BLaER1 (cell line): ENCODE measurements around the gene NATD1.

Source experiments
- H3K27ac ChIP-seq: shearing (Covaris generic); formaldehyde crosslinking; 2 replicates; pipeline ENCODE4 v1.8.1; 2022
- H3K27me3 ChIP-seq: shearing (Covaris generic); formaldehyde crosslinking; 2 replicates; pipeline ENCODE4 v1.8.1; 2022
- H3K36me3 ChIP-seq: shearing (Covaris generic); formaldehyde crosslinking; 2 replicates; pipeline ENCODE4 v1.8.1; 2022
- H3K4me1 ChIP-seq: shearing (Covaris generic); formaldehyde crosslinking; 2 replicates; pipeline ENCODE4 v1.8.1; 2022
- H3K4me2 ChIP-seq: shearing (Covaris generic); formaldehyde crosslinking; 2 replicates; pipeline ENCODE4 v1.8.1; 2022
- H3K4me3 ChIP-seq: shearing (Covaris generic); formaldehyde crosslinking; 2 replicates; pipeline ENCODE4 v1.8.1; 2022
- H3K9ac ChIP-seq: shearing (Covaris generic); formaldehyde crosslinking; 2 replicates; pipeline ENCODE4 v1.8.1; 2022
- H3K9me3 ChIP-seq: shearing (Covaris generic); formaldehyde crosslinking; 2 replicates; pipeline ENCODE4 v1.8.1; 2022
- H4K20me1 ChIP-seq: shearing (Covaris generic); formaldehyde crosslinking; 2 replicates; pipeline ENCODE4 v1.8.1; 2022
- Cebpa-rat ChIP-seq: shearing (Covaris generic); IDR thresholded peaks from 2 replicates; pipeline ENCODE4 v1.8.1; 2022

The NATD1 gene

DNA sequence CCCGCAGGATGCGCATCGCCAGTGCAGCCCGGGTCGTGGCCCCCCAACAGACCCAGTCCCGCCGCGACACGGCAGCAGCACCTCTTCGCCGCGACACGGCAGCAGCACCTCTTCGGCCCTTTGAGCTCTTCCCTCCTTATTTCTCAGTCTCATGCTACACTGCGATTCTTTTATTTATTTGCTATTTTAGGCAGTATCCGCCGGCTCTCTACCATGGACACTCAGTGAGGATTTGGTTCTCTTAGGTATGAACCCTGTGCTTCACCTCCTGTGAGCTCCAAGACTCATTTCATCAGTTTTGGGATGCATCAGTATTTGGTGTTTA lies 23.0 kb upstream of the NATD1 start:
- peak overlapping the region; percentile 82 for H3K4me3 ChIP-seq
- no peaks in the 10 kb centered on the region for H3K27me3 ChIP-seq
- 0 out of 2 replicates have a peak overlapping the region, but pooled peaks have one; percentile 77 for H3K27ac ChIP-seq
- H3K4me1 ChIP-seq: peaks cover 84% of the 10 kb centered on the region
- no peaks in the 10 kb centered on the region for H3K36me3 ChIP-seq
- TF ChIP-seq Cebpa-rat: no peak
- no peaks in the 10 kb centered on the region for H4K20me1 ChIP-seq
- H3K9ac ChIP-seq: peak overlapping the region; percentile 78; the same call in 1 of the 2 replicates
- no peaks in the 10 kb centered on the region for H3K9me3 ChIP-seq
- H3K4me2 ChIP-seq: peak overlapping the region; percentile 94

DNA sequence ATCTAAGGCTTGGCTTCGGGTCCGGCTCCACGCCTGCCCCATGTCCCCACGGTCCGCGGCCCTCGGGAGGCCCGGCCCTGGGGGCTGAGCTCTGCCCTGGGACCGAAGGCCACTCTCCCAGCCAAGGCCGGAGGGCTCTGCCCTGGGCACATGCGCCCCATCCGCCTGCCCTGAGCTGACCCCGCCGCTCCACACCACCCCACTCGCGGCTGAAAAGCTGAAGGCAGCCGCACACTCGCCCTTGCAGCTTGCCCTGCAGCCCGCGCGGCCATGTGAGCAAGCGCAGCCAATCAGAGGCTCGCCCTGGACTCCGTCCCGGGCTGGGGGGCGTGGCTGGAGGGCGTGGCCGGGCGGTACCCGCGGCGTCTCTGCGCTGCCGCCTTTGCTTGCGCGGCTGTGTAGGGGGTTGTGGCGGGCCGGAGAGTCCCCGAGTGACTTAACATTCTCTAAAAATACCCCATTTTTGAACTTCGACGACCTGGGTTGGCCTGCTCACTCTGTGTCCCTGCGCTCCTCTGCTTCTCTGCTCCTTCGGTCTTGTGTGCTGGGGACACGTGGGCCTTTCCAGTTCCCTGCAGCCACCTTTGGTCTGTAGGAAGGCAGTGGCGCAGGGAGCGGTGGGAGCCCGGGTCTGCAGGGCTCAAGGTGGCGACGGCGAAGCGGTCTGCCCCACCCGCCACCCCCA lies 22.5 kb upstream of the NATD1 start:
- no peak for TF ChIP-seq Cebpa-rat
- Histone ChIP-seq H3K9me3 (no peaks in the 10 kb centered on the region), H3K9ac (peak overlapping the region; percentile 78), H3K4me1 (peaks cover 81% of the 10 kb centered on the region), H3K4me2 (peak overlapping the region; percentile 94), H3K27me3 (no peaks in the 10 kb centered on the region), H4K20me1 (no peaks in the 10 kb centered on the region), H3K4me3 (peak overlapping the region; percentile 82), H3K27ac (peak overlapping the region; percentile 77), H3K36me3 (no peaks in the 10 kb centered on the region)

DNA sequence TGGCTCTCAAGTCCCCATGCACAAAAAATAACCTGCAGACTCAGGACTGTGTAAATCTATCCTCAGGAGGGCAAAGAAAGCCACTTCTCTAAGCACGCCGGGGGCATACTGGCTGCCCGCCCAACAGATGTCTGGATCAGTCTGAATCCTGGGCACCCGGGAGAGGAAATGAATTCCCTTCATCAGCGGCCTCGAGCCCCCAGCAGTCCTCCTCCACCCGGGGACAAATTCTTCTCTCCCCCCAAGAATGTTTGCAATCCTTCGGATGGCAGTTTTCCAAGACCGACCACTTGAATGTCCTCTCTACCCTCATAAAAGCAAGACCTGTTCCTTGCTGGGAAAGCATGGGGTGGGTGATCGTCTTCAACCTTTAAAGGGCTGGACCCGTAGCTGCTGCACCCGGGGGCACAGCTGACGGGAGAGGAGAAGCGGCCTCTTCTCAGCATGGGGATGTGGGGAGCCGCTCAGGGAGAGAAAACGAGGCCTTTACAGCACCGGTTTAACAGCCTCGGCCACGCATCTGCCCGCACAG lies 21.9 kb upstream of the NATD1 start:
- peak overlapping the region; percentile 77 for H3K27ac ChIP-seq
- no peak for TF ChIP-seq Cebpa-rat

DNA sequence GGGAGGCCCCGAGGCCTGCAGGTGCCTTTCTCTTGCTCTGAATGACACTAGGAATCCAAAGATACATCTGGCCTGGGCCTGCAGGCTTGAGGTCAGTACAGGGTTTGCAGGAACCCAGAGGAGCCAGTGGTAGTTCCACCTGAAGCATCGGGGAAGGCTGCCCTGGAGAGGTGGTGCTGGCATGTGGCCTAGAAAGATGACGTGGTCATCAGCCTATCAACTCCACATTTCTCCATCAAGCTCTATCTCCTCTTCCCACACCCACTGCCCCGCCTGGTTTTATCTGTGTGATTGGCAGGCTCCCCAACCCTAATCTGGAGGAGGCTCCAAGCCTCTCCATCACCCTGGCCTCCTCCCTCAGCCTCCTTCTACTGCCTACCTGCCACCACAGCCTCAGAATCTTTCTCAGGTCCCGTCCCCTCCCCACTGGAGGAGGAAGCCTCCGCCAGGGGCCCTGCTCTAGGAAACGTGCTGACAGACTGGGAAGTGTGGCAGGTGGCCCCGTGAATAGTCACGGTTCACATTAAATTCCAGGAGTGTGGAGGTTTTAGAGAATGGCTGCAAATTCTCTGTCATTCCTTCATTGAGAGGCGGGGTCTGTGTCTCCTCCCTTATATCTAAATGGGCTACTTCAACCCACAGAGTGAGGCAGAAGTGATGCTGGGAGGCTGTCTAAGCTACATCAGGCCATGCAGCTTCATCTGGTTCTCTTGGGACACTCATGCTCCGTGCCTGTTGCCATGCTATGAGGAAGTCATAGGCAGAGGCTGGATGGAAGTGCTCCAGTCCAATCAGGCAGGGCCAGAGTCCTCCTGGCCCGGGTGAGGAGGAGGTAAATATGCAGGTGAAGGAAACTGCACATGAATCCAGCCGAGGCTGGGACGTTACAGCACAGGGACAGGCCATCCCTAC lies 19.9 kb upstream of the NATD1 start:
- peak overlapping the region; percentile 94 for H3K4me2 ChIP-seq
- H3K4me1 ChIP-seq: peaks cover 70% of the 10 kb centered on the region
- H3K27me3 ChIP-seq: no peaks in the 10 kb centered on the region
- H3K9me3 ChIP-seq: no peaks in the 10 kb centered on the region
- no peak overlapping the region for H3K4me3 ChIP-seq
- no peak overlapping the region for H3K9ac ChIP-seq
- H3K27ac ChIP-seq: no peak overlapping the region
- no peaks in the 10 kb centered on the region for H3K36me3 ChIP-seq
- no peak for TF ChIP-seq Cebpa-rat
- H4K20me1 ChIP-seq: no peaks in the 10 kb centered on the region

More for the DNA sequence above, 21.9 kb upstream of the NATD1 start:
- peaks cover 75% of the 10 kb centered on the region for H3K4me1 ChIP-seq
- H3K36me3 ChIP-seq: no peaks in the 10 kb centered on the region
- H4K20me1 ChIP-seq: no peaks in the 10 kb centered on the region
- no peaks in the 10 kb centered on the region for H3K27me3 ChIP-seq
- H3K4me2 ChIP-seq: peak overlapping the region; percentile 94
- H3K4me3 ChIP-seq: peak overlapping the region; percentile 82
- H3K9ac ChIP-seq: peak overlapping the region; percentile 78
- no peaks in the 10 kb centered on the region for H3K9me3 ChIP-seq

DNA sequence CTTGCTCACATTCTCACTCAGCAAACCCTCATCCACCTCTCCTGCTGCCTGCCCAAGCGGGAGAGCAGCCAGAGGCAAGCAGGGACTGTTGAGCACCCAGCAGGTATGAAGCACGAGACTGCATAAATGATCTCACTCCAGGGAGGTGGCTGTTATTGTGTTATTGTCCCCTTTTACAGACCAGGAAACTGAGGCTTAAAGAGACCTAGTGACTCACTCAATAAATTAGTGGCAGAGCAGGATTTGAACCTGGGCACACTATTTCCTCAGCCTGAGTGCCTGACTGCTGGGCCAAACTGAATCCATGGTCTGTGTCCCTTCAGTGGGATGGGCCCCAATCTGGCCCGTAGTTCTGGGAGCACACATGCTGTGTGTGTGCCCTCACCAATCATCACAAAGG lies 19.0 kb upstream of the NATD1 start:
- H3K27me3 ChIP-seq: no peaks in the 10 kb centered on the region
- H3K4me1 ChIP-seq: peaks cover 71% of the 10 kb centered on the region
- no peak overlapping the region for H3K27ac ChIP-seq
- no peaks in the 10 kb centered on the region for H4K20me1 ChIP-seq
- H3K4me2 ChIP-seq: 0 out of 2 replicates have a peak overlapping the region, but pooled peaks have one; percentile 94
- no peaks in the 10 kb centered on the region for H3K36me3 ChIP-seq
- H3K9ac ChIP-seq: no peak overlapping the region
- H3K4me3 ChIP-seq: no peak overlapping the region
- H3K9me3 ChIP-seq: no peaks in the 10 kb centered on the region
- no peak for TF ChIP-seq Cebpa-rat

DNA sequence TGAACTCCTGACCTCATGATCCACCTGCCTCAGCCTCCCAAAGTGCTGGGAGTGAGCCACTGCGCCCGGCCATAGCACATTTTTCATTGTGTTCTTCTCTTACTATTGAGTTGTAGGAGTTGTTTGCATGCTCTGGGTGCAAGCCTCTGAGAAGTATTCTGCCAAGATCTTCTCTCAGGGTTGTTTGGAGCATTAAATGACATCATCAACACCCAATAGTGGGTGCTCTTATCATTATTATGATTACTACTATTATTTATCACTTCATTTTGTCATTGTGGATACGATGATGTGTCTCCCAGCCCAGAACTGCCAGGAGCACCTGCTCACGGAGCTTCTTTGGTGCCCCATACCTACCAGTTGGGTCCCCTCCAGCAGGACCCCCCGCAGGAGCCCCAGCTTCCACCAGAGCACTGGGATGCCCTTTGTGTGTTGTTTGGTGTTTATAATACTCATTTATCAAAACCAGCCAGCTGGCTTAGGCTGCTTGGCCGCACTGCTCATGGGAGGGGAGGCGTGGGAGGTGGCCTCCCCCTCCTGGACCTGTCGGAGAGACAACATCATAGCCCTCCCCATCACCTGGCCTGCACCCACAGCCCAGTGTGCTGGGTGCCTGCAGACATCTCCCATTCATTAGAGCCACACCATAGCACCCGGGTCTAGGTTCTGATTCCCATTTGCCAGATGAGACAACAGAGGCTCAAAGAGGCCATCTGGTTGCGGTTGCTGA lies 18.4 kb upstream of the NATD1 start:
- Histone ChIP-seq H3K4me1 (peaks cover 68% of the 10 kb centered on the region), H3K27ac (no peak overlapping the region), H3K4me2 (no peak overlapping the region), H3K27me3 (no peaks in the 10 kb centered on the region), H3K9me3 (no peaks in the 10 kb centered on the region), H3K36me3 (no peaks in the 10 kb centered on the region), H3K9ac (no peak overlapping the region), H3K4me3 (no peak overlapping the region), H4K20me1 (no peaks in the 10 kb centered on the region)
- TF ChIP-seq Cebpa-rat: no peak

DNA sequence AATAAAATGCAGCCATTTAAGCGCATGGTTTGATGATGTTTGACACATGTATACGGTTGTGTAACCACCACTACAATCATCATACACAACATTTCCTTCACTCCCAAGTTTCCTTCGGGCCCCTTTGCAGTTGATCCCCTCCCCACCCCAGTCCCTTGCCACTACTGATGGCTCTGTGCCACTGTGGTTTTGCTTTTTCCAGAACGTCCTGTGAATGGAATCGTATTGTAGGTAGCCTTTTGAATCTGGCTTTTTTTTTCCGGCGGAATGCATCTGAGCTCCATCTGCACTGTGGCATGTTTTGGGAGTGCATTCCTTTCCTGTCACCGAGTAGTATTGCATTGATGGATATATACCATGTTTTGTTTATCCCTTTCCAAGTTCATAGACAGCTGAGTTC lies 16.2 kb upstream of the NATD1 start:
- Histone ChIP-seq H3K4me2 (no peak overlapping the region), H3K36me3 (no peaks in the 10 kb centered on the region)
- TF ChIP-seq Cebpa-rat: no peak

DNA sequence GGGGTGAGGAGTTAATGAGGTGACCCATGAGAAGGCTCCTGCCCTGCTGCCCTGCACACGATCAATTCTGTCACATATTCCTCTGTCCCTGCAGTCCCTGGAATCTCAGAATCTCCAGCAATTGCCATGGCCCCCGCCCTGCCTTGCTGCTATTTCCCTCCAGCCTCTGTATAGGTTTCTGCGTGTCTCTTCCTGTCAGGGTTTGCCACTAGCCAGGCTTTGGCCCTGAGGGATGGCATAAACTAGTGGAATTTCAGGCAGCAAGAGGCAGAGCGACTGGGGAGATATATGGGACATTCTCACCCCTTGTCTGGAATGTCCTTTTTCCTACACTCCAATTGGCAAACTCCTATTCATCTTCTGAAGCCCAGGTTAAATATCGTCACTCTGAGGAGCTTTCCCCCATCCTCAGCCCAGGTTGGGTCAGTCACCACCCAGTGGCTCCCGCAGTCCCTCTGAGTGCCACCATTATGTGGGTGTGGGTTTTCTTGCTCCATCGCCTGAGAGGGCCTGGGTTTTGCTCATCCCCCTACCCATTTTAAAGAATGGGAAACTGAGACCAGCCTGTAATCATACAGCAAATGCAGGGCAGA lies 15.5 kb upstream of the NATD1 start:
- no peak overlapping the region for H3K27ac ChIP-seq
- H3K36me3 ChIP-seq: no peaks in the 10 kb centered on the region
- no peaks in the 10 kb centered on the region for H4K20me1 ChIP-seq
- no peak overlapping the region for H3K4me3 ChIP-seq
- H3K27me3 ChIP-seq: no peaks in the 10 kb centered on the region
- H3K9ac ChIP-seq: no peak overlapping the region
- H3K9me3 ChIP-seq: no peaks in the 10 kb centered on the region
- no peak for TF ChIP-seq Cebpa-rat
- H3K4me1 ChIP-seq: peaks cover 42% of the 10 kb centered on the region
- peak overlapping the region; percentile 66 for H3K4me2 ChIP-seq

More for the DNA sequence above, 16.2 kb upstream of the NATD1 start:
- Histone ChIP-seq H3K27ac (no peak overlapping the region), H3K9me3 (no peaks in the 10 kb centered on the region), H3K27me3 (no peaks in the 10 kb centered on the region), H4K20me1 (no peaks in the 10 kb centered on the region), H3K9ac (no peak overlapping the region), H3K4me3 (no peak overlapping the region), H3K4me1 (peaks cover 49% of the 10 kb centered on the region)

DNA sequence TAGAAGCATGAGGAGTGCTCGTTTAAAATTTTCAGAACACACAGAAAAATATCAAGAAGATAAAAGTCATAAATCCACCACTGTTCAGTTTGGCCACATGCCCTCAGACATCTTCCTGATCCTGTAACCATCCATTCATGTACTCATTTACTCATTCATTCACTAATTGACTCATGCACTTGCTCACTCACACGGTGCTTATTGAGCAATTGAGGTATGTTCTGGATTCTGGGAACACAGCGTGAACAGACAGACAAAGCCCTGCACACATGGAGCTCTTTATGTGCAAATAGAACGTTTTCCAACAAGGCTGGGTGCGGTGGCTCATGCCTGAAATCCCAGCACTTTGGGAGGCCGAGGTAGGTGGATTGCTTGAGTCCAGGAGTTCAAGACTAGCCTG lies 10.2 kb upstream of the NATD1 start:
- H3K4me3 ChIP-seq: no peak overlapping the region
- no peak overlapping the region for H3K9ac ChIP-seq
- H3K4me1 ChIP-seq: peaks cover 22% of the 10 kb centered on the region
- H3K27ac ChIP-seq: no peak overlapping the region
- no peaks in the 10 kb centered on the region for H3K27me3 ChIP-seq
- H4K20me1 ChIP-seq: no peaks in the 10 kb centered on the region
- H3K4me2 ChIP-seq: no peak overlapping the region
- no peak for TF ChIP-seq Cebpa-rat
- H3K9me3 ChIP-seq: no peaks in the 10 kb centered on the region
- no peaks in the 10 kb centered on the region for H3K36me3 ChIP-seq
